Heart left ventricle (tissue), 16 donors: ENCODE data around the gene GALNT9. TPM values are rescaled to one million over a fixed set of nuclear protein-coding genes. Genes with fewer than 3 reads are reported as not detected.

Source experiments
- ATAC-seq, 4 donors: fragments of 200-7000 bp; cut with Tn5 transposase; one replicate each; pipeline ENCODE4 v1.9.1; 2020 to 2022; ENCODE audit warnings: moderate library complexity in 4 of 4, mild to moderate bottlenecking in 3 of 4, moderate number of reproducible peaks in 1 of 4
- DNase-seq, 5 donors: peaks; one replicate each; pipeline ENCODE4 v3.0.0-alpha.2; 2020
- H3K27ac ChIP-seq, 12 donors: fragments of 200-600 bp; sonication (generic) in 4 of 12; one replicate each; pipeline versions ENCODE4 v1.5.0 to v1.8.0; 2016 to 2022; ENCODE audit warnings: mild to moderate bottlenecking in 2 of 12
- H3K27me3 ChIP-seq, 9 donors: fragments of 200-600 bp; sonication (generic) in 2 of 9; one replicate each; pipeline versions ENCODE4 v1.5.1 to v1.8.0; 2016 to 2022; ENCODE audit warnings: mild to moderate bottlenecking in 3 of 9
- H3K36me3 ChIP-seq, 9 donors: fragments of 200-600 bp; sonication (generic) in 2 of 9; one replicate each; pipeline versions ENCODE4 v1.5.0 to v1.8.0; 2018 to 2022; ENCODE audit warnings: mild to moderate bottlenecking in 2 of 9
- H3K4me1 ChIP-seq, 12 donors: fragments of 200-600 bp; sonication (generic) in 4 of 12; one replicate each; pipeline versions ENCODE4 v1.5.0 to v1.8.0; 2016 to 2022; ENCODE audit warnings: mild to moderate bottlenecking in 3 of 12
- H3K4me3 ChIP-seq, 12 donors: fragments of 200-600 bp; sonication (generic) in 4 of 12; one replicate each; pipeline versions ENCODE4 v1.5.0 to v1.8.0; 2017 to 2022; ENCODE audit warnings: mild to moderate bottlenecking in 9 of 12, moderate library complexity in 4 of 12
- H3K9me3 ChIP-seq, 12 donors: fragments of 200-600 bp; sonication (generic) in 4 of 12; one replicate each; pipeline versions ENCODE4 v1.5.0 to v1.8.0; 2016 to 2022; ENCODE audit warnings: mild to moderate bottlenecking in 1 of 12
- POLR2A ChIP-seq, 2 donors: fragments of 450-650 bp; IDR thresholded peaks; one replicate each; pipeline ENCODE4 v1.6.1; 2017; ENCODE audit warnings: antibody characterized with exemption in 2 of 2, mild to moderate bottlenecking in 2 of 2, moderate library complexity in 2 of 2
- WGBS, 4 donors: extraction: QIAGEN DNeasy Blood & Tissue Kit in 2 of 4; methylation state at CpG; one replicate each; pipeline versions ENCODE4 v1.1.5 to v1.1.7; 2013 to 2018; 5-methylcytosine and 5-hydroxymethylcytosine counted together
- intact Hi-C, 10 donors: fragments of 100-400 bp; cut with DNase I; formaldehyde crosslinking; loops; one replicate each; pipeline versions ENCODE4 v1.11.1 to v1.14.2; 2022
- polyA plus RNA-seq, 2 donors: library from polyadenylated mRNA; stranded (reverse); fragments of 200-250 nt; gene quantifications; one replicate each; pipeline ENCODE4 v1.2.3, GENCODE V29; 2013
- total RNA-seq, 9 donors: library from RNA; depleted of rRNA in 2 of 9; stranded (reverse); fragments of >200 nt in 2 of 9; fragmentation: NEBNext Ultra II Directional in 3 of 9; extraction: Animal tissue kit (Norgen Biotek cat#: 25700) in 3 of 9; gene quantifications; one replicate each; pipeline versions ENCODE4 v1.1.0 to v1.2.4, GENCODE V29; 2016 to 2023
- TF ChIP-seq, protein P1 (sequence below), 12 donors: fragments of 200-600 bp; sonication (generic) in 4 of 12; IDR thresholded peaks; one replicate each; pipeline versions ENCODE4 v1.5.0 to v1.8.0; 2018 to 2022; ENCODE audit warnings: antibody characterized with exemption in 12 of 12, mild to moderate bottlenecking in 5 of 12
- donor health status: ischemic (EF 13 %, LVEDD 7.1; RV severe dilation, severe dysfunction).
- donor health status: healthy with polysubstance abuse.
- donor health status: DM: no; HTN: yes; CAD: no.
- donor health status: DM: no; HTN: no; CAD: no.
- donor health status: ischemic (EF 25% LVEDD 6.9; RV normal size, moderate dysfunction).
- donor health status: ischemic (EF 25% LVEDD 5.7; RV mildly dilated, moderate dysfunction).
- donor health status: healthy.
- donor health status: DM: yes; HTN: yes; CAD: no.
- donor health status: ischemic (EF 35%, LVEDD 5.7; RV mildly dilated, moderate dysfunction).
- donor health status: nonischemic (EF 11% LVEDD 7.7; RV severe dilation, severe dysfunction).
- donor health status: DM: yes; HTN: yes; CAD: no.
- donor health status: PGD.
- donor health status: ischemic (EF 29% LVEDD 5.4; RV normal size, mild dysfunction).
- donor health status: nonischemic (EF 23%, LVEDD 6.1; RV moderate dilation, normal function).

GALNT9 gene
- total and polyA plus RNA-seq, 11 donors, result 10.3 TPM; not detected in 10

DNA sequence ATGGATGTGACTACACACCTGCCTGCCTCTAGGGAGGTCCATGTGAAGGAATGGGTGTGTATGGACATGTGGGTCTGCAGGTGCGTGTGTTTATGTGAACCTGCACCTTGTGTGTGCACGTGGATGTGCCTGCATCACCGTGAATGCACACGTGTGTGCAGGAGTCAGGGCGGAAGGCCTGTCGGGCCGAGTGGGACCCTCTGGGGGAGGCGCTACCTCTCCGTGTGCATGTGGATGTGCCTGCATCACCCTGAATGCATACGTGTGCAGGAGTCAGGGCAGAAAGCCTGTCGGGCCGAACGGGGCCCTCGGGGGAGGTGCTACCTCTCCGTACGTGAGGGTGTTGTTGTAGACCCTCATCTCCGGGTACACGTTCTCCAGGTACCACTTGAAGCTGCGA lies 128.6 kb downstream of the GALNT9 start:
- Histone ChIP-seq H3K27me3 (peaks cover 16 to 50% (median 28%) of the 10 kb centered on the region in 9 donors), H3K9me3 (no peaks in the 10 kb centered on the region), H3K4me3 (no peak overlapping the region), H3K4me1 (peaks cover 0 to 9% (median 0%) of the 10 kb centered on the region in 12 donors), H3K27ac (no peak overlapping the region), H3K36me3 (no peaks in the 10 kb centered on the region)
- intact Hi-C loops, result no loop called here
- TF ChIP-seq, protein P1, sequence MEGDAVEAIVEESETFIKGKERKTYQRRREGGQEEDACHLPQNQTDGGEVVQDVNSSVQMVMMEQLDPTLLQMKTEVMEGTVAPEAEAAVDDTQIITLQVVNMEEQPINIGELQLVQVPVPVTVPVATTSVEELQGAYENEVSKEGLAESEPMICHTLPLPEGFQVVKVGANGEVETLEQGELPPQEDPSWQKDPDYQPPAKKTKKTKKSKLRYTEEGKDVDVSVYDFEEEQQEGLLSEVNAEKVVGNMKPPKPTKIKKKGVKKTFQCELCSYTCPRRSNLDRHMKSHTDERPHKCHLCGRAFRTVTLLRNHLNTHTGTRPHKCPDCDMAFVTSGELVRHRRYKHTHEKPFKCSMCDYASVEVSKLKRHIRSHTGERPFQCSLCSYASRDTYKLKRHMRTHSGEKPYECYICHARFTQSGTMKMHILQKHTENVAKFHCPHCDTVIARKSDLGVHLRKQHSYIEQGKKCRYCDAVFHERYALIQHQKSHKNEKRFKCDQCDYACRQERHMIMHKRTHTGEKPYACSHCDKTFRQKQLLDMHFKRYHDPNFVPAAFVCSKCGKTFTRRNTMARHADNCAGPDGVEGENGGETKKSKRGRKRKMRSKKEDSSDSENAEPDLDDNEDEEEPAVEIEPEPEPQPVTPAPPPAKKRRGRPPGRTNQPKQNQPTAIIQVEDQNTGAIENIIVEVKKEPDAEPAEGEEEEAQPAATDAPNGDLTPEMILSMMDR (IDR thresholded peaks at IDR 0.05), result no peak
- no peak for TF ChIP-seq POLR2A (IDR thresholded peaks at IDR 0.05)
- 81 to 93% (median 84%) methylated on average over 16 to 19 of the region's 19 CpGs for WGBS, 4 donors
- DNase-seq, result peak in 1 of 5 donors; percentile 27
- ATAC-seq, result no peak

DNA sequence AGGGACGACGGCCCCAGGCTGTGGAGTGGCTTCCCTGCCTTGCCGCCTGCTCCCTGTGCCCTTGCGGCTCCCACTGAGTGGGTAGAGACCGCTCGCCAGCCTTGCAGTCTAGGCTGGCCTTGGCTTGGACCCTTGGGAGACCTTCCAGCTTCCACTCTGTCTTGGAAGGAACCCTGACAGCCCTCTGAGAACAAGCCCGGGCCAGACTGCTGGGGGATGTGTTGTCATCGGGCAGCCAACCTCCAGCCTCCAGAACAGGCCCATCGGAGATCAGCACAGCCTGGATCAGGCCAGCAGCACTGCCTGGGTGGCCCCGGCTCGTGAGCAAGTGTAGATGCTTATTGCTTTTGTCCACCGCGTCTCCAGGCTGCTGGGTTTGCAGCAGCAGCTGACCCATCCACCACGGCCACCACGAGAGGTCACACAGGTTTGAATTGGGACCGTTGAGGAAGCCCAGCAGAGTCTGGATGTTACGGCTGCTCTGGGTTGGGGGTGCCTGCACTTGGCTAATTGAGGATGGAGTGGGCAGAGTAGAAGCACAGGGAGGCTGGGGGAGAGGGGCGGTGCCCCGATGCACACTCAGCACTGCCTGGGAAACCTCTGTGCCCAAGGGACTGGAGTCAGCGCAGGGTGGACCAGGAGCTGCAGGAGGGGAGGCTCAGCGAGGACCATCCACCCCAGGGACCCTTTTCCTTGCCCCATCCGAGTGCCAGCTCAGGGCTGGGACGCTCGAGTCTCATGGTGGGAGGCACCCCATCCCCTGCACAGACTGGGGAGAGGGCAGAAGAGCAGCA lies 129.7 kb downstream of the GALNT9 start:
- intact Hi-C loops, result no loop called here
- DNase-seq, result peak in 1 of 5 donors; percentile 46
- no peak overlapping the region for H3K27ac ChIP-seq
- H3K9me3 ChIP-seq, result no peaks in the 10 kb centered on the region
- no peaks in the 10 kb centered on the region for H3K4me1 ChIP-seq
- TF ChIP-seq POLR2A (IDR thresholded peaks at IDR 0.05), result no peak
- TF ChIP-seq, protein P1 (IDR thresholded peaks at IDR 0.05), result no peak
- H3K4me3 ChIP-seq, result no peak overlapping the region
- 75 to 87% (median 77%) methylated on average over 9 to 24 of the region's 24 CpGs for WGBS, 4 donors
- ATAC-seq, result no peak
- no peaks in the 10 kb centered on the region for H3K36me3 ChIP-seq
- peaks cover 7 to 39% (median 17%) of the 10 kb centered on the region in 9 donors for H3K27me3 ChIP-seq

DNA sequence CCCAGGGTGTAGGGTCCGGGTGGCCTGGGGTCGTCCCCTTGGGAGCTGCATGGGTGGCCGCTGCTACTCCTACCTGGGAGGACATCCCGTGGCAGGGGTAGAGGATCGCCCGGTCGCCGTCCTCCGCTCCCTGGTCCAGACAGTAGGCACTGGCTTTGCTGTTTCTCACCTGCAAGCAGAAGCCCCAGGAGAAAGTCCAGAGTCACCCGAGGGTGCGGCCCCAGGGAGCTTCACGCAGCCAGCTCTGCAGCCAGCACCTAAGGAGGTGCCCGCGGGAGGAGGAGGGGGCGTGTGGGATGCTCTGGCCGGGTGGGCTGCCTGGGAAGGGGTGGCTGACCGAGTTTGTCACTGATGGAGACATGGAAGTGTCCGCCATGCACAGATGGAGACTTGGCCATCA lies 130.3 kb downstream of the GALNT9 start:
- Histone ChIP-seq H3K36me3 (no peaks in the 10 kb centered on the region), H3K4me1 (no peaks in the 10 kb centered on the region), H3K27me3 (peaks cover 4 to 37% (median 11%) of the 10 kb centered on the region in 9 donors), H3K9me3 (peaks cover 0 to 4% (median 2%) of the 10 kb centered on the region in 12 donors), H3K4me3 (no peak overlapping the region), H3K27ac (no peak overlapping the region)
- DNase-seq, result no peak
- no peak for ATAC-seq
- no peak for TF ChIP-seq POLR2A (IDR thresholded peaks at IDR 0.05)
- TF ChIP-seq, protein P1 (IDR thresholded peaks at IDR 0.05), result no peak
- 76 to 92% (median 79%) methylated on average over 9 to 18 of the region's 18 CpGs for WGBS, 4 donors
- intact Hi-C loops, result no loop called here

DNA sequence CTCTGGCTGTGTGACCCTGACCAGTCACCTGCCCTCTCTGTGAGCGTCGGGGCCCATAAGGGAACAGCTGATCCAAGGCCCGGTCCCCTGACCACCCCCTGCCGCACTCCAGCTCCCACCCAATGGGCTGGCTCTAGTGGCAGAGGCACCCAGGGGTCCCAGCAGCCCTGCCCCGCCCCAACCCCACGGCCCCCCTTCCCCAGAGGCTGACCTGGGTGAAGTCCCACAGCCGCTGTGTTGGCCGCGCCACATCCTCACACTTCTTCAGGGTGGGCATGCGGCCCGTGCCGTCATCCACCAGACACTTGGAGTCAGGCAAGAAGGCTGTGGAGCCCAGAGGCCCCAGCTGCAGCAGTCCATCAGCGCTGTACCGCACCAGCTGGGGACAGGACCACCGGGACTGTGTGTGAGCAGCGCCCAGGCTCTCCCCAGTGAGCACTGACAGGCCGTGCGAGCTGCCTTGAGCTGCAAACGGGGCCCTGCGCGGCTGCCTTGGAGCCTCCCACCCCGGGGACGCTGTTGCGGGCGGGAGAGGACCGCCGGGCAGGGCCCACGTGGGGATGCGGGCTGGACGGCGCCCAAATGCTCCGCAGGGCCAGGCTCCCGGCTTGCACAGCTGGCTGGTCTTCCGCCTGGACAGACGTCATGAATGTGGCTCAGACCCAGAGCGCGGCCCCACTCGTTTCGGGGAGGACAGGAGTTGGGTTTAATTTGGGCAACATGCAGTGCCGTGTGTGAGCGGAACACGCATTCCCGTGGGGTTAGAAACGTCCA lies 131.6 kb downstream of the GALNT9 start:
- WGBS, 4 donors, result 72 to 85% (median 76%) methylated on average over 28 to 44 of the region's 44 CpGs
- Histone ChIP-seq H3K4me3 (no peak overlapping the region), H3K36me3 (no peaks in the 10 kb centered on the region), H3K27ac (no peak overlapping the region), H3K9me3 (peaks cover 0 to 11% (median 9%) of the 10 kb centered on the region in 12 donors), H3K27me3 (peaks cover 0 to 34% (median 3%) of the 10 kb centered on the region in 9 donors), H3K4me1 (no peaks in the 10 kb centered on the region)
- intact Hi-C loops, result no loop called here
- DNase-seq, result peak in 3 of 5 donors; percentile 44 to 70 (median 45)
- TF ChIP-seq, protein P1 (IDR thresholded peaks at IDR 0.05), result no peak
- TF ChIP-seq POLR2A (IDR thresholded peaks at IDR 0.05), result no peak
- peak in 2 of 4 donors; percentile 36 to 37 for ATAC-seq
